CD4-positive, alpha-beta T cell treated with Interleukin-1 beta for 1 hour (primary cell): ENCODE results near the gene MAGEF1.

Experiments used
- DNase-seq, 2 donors: peaks; one replicate each; pipeline ENCODE4 v3.0.0-alpha.2; 2020 to 2022

The MAGEF1 gene, protein sequence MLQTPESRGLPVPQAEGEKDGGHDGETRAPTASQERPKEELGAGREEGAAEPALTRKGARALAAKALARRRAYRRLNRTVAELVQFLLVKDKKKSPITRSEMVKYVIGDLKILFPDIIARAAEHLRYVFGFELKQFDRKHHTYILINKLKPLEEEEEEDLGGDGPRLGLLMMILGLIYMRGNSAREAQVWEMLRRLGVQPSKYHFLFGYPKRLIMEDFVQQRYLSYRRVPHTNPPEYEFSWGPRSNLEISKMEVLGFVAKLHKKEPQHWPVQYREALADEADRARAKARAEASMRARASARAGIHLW

DNA sequence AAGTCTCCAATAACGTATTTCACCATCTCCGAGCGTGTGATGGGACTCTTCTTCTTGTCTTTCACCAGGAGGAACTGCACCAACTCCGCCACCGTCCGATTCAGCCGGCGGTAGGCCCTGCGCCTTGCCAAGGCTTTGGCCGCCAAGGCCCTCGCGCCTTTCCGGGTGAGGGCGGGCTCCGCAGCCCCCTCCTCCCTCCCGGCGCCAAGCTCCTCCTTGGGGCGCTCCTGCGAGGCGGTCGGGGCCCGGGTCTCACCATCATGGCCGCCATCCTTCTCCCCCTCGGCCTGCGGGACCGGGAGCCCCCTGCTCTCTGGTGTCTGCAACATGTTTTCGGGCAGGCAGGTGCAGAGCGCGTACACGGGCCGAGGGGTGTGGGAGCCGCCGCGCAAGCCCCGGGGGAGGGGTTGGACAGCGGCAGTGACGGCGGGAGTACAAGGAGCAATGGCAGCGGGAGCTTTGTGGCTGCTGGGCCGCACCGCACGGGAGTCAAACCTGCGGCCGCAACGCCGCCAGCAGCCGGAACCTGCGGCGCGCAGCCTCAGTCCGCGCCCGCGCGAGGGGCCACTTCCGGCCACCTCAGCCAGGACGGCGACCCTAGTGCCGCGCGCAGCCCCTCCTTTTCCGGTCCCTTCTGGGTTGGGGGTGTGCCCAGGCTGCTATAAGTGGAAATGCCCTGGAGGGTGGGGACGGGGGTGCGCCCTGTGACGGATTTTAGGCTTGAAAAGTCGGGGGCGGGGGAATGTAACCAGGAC, at the start of gene MAGEF1:
MAGEF1 (minus strand) TSS at position 572 of the 755 bp plus-strand sequence; CDS start at position 329, 243 bp downstream.
- DNase-seq = peak; percentile 67 to 70

DNA sequence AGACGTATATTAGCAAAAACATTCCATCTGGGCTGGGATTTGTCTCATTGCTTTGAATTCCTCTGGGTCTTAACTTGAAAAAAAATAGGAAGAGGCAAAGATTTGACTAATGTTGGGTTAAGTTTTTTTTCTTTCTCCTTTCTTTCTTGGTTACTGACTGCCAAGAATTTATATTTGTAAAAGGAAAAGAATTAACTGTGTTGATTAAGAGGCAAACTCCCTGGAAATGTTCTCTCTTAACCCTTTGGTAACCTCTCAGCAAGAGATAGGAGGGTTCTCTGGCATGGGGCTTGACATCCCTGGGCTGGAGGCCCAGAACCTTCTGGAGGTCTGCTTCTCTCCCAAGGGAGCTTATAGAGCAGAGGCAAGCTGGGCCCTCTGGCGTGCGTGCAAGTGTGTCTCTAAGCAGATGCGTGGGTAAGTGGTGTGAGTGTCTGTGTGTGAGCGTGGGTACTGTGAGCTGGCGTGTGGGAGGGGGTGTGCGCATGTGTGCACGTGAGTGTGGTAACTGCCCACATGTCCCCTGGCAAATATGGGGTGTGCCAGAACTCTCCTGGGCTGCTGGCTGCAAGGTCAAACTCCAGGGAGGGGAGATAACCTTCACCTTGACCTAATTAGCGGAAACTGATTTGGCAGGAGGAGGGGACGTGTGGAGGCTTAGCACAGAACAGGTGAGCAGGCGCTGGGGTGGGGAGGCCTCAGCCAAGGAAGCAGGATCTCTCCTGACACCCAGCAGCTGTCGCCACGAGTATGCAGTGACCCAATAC, 49.4 kb upstream of the MAGEF1 start:
- DNase-seq = no peak

DNA sequence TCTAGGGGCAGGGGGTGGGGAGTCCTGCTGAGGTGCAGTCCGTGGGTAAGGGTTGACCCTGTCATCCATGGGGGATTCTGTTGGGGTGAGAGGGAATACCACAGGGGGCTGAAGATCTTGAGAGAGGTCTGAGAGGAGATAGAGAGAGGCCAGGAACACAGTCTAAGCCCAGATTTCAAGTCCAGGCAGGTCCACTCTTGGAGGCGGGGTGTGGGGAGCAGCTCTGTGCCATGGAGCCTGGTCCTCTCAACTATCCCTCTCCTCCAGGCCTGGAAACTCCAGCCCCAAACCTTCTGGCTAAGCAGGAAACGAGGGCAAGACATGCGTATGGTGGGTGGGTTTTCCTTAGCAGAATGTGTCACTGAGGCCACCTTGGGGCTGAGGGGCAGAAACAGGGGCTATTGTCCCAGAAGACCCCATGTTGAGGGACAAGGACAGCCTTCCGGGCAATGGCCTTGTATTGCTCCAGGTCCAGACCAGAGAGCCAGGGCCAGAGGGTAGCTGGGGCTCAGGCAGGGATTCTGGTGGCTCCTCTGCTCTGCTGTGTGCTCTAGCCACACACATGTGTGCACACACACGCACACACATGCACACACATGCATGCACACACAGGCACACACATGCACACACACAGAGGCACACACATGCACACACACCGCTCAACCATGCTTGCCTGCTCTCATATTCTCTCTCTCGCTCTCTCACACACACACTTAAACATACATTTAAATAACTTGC, 48.6 kb upstream of the MAGEF1 start:
- DNase-seq = no peak

DNA sequence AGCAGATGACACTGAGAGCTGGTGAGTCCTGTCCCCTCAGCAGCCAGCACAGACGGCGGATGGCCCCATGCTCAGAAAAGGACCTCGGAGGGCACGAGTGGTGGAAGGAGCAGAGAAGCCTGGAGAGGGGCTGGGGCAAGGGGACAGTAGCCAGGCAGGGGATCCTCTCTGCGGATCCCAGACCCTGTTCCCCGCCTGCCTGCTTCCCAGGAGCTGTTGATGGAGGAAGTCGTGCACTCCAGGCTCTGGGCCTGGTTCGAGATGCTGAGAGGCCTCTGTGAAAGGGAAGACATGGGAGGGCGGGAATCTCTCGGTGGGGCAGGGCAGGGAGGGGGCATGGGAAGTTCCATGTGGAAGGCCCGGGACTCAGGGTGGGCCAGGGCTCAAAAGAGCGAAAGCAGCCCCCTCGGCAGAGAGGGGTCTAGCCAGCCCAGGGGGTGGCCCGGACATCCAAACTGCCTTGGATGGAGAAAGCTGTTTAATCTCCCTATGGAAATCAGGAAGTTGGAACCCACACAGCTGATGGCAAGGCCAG, 47.9 kb upstream of the MAGEF1 start:
- DNase-seq = no peak

DNA sequence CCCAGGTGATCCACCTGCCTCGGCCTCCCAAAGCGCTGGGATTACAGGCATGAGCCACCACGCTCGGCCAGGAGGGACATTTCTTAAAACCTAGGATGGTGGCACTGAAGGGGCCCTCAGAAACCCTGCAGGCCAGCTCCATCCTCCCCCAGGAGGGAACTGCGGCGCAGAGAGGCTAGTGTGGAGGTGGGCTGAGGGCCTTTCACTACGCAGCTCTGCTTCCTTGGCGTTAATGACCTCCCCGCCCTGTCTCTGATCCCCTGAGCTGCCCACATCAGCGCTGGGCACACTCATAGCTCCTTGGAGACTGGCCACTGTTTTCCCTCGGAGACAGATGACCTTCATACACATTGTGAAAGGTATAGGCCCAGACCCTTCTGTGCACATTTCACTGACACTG, 46.2 kb upstream of the MAGEF1 start:
- no peak for DNase-seq

DNA sequence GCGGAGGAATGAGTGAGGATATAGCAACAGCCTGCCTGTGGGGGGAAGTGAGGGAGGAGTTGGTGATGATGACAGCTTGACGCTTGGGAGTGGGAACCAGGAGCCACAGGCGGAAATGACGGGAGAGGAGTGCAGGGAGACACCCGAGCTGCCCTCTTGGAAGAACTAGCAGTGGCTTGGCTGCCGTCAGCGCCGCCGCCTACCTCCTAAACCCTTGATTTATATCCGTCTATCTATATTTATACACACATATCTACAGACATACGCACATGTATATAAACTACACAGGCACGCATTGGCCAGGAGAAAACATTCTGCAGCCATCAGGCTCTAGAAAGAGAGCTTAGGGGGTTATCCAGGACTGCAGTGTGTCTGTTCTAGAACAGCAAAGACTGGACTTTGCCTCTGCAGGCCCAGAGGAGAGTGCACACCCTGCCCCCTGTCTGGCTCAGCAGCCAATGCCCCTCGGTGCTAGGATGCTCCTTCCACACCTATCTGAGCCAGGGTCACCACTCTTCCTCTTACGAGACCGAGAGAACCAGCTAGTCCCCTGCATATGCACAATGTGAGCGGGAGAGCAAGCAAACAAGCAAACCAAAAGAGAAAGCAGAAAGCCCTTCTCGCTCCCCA, 45.3 kb upstream of the MAGEF1 start:
- no peak for DNase-seq

DNA sequence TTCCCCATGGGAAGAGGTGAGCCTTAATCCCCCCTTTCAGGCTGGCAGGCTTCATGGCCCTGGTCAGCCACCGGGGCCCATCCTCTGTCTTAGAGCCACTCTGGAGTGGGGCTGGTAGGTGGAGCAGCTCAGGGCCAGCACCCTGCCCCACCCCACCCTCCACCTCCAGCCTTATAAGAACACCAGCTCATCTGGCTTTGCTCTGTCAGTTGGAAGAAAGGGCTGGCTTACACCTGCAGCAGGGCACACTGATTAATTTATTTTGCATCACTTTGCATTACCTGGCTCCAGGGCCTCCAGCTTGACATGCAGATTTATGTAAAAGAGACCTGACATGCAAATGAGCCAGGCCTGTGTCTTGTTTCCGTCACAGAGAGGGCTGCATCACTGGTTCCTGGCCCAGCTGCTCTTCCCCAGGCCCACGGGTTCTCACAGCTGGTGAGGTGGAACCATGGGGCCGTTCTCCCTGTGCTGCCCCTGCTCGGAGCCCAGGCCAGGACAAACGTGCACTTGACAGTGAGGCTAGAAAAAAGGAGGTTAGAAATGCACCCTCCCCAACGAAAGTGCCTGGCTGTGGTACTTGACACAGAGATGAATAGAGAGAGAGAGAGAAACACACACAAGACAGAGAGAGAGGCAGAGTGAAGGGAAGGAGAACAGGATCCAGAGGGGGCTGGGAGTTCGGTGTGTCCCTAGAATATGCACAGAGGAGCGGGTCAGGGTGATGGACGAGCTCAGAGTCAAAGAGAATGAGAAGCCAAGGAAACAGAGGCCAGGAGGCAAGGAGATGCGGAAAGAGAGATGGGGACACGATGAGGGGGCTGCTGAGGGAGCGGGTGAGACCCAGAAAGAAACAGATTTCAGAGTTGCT, 44.5 kb upstream of the MAGEF1 start:
- no peak for DNase-seq

DNA sequence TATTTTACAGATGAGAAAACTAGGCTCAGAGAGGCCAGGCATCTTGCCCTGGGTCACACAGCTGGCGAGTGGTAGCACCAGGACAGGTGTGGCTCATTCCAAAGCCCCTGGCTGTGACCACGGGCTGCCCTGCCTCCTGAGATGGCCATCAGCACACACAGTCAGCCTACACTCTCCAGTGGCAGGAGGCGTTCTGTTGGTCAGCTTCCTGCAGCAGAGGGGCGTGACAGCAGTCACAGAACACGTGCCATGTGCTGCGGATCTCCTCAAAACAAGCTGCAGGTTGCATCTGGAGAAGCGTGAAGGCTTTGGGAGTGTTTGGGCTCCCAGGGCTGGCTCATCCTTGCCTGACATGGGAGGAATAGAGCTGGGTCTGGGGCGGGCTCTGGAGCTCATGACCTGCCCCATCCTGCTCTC, 43.5 kb upstream of the MAGEF1 start:
- no peak for DNase-seq

DNA sequence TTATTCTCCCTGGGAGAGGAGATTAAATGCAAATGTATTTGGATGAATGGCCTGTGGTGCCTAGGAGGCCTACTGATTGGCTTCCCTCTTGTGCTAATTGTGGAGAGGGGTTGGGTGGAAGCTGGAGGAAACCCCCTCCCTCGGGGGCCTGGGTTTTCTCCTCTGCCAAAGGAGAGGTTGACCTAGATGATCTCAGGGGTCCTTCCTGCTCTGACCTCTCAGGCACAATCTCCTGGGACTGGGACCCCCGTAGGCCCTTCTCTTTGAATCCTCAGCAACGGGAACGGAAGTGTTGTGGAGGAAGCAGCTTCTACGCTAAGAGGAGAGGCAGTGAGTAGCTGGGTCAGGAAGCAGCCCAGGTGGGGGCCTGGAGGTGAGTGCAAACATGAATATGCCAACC, 40.5 kb upstream of the MAGEF1 start:
- DNase-seq = no peak

DNA sequence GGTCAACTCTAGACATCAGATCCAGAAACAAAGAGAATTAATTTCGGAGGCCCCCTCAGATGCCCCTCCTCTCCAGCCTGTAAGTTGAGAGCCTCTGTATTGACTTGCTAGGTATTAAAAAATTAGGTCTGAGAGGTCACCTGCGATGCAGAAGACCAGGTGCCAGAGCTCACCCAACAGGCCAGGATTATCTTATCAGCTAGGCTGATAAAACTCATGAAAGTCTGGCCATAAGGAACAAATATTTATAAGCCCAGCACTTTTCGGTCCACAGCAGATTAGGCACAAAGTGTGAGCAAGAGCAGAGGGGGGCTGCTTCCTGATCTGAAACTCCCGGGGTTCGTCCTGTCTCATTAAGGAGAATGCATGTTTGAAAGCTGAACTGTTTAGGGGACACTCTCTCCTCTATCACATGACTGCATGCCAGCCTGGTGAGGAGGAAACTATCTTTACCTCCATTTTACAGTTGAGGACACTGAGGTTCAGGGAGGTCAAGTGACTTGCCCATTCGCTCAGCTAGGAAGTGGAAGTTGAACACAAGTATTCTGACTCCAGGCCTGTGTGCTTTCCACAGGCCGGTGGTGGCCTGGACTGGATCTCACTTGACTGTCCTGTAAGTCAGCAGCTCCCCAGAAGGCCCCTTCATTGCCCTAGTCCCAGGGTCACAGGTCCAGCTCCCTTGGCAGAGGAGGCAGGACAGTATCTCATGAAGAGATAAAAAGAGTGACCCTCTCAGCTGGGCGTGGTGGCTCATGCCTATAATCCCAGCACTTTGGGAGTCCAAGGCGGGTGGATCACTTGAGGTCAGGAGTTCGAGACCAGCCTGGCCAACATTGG, 39.6 kb upstream of the MAGEF1 start:
- DNase-seq = no peak

DNA sequence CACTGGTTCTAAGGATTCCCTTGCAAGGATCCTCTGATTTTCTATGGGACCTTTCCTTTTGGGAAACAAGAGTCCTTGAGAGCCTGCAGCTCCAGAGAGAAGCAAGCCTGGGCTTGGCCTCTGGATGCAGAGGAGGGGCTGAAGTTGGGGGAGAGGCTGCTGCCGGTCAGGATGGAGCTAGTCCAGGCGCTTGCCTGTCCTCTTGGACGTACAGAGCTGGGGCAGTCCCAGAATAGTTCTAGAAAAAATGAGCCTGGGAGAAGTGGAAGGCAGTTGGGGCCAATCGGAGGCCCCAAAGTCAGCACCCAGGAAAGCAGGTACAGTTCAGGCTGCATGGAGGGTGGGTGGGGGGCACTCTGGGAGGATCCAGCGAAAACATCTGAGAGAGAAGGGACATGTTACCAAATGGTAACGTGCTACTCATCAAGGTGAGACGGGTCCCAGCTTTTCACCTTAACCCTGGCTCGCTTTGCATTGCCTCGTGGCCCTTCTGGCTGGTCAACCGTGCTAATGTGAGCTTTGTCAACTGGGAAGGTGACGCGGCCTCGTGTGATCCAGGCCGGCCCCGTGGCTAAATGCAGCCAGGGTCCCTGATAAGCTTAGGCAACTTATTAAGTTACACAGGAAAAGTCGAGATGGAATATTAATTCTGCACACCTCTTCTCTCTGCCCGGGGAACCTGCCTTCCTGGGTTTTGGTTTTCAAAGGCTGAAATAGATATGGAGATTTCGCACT, 38.7 kb upstream of the MAGEF1 start:
- no peak for DNase-seq

DNA sequence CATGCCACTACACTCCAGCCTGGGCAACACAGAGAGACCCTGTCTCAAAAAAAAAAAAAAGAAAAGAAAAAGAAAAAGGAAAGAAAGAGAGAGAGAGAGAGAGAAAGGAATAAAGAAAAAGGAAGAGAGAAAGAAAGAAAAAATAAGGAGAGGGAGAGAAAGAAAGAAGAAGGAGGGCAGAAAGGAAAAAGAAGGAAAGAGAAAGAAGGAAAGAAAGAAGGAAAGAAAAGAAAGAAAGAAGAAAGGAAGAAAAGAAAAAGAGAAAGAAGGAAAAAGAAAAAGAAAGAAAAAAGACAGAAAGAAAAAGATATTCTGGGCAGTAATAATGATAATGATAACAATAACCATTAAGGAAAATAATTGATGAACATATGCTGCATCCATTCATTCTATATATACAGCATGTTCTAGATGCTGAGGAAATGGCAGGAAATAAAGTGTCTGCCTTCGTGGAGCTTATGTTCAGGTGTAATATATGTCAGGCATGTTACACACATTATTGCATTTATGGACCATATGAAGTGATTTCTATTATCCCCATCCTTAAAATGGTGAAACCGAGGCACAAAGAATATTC, 37.4 kb upstream of the MAGEF1 start:
- DNase-seq = no peak

DNA sequence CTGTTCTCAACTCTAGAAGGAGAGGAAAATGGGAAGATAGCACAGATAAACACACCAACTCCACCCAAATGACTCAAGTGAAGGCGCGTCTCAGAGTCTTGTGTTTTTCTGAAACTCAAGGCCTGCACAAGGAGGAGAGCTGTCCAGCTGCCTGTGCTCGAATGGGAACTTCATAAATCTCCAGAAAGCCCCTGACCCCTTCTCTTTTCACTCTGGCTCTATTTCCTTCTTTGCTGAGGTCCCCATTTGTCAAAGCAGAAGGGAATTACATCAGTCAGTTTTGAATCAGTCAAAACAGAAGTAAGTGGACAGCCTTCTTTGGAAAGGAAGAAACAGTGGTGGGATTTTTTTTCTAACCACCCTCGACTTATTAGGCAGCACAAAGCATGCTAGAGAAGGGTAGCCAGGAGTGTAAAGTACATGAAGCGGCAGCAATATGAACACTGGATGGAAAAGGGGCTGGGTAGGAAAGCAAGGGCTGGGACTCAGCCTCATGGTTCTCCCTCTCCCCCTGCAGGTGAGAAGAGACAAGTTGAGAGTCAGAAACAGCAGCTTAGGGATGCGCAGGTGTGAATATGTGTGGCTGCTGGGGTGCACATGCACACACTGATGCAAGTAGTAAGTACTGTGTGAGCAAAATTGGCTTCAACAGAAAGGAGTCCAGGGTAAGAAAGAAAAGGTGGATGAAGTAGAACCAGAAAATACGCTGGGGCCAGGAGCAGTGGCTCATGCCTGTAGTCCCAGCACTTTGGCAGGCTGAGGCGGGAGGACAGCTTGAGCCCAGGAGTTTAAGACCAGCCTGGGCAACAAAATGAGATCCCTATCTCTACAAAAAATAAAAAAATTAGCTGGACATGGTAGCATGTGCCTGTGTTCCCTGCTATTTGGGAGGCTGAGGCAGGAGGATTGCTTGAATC, 36.6 kb upstream of the MAGEF1 start:
- peak; percentile 1 to 23 for DNase-seq

DNA sequence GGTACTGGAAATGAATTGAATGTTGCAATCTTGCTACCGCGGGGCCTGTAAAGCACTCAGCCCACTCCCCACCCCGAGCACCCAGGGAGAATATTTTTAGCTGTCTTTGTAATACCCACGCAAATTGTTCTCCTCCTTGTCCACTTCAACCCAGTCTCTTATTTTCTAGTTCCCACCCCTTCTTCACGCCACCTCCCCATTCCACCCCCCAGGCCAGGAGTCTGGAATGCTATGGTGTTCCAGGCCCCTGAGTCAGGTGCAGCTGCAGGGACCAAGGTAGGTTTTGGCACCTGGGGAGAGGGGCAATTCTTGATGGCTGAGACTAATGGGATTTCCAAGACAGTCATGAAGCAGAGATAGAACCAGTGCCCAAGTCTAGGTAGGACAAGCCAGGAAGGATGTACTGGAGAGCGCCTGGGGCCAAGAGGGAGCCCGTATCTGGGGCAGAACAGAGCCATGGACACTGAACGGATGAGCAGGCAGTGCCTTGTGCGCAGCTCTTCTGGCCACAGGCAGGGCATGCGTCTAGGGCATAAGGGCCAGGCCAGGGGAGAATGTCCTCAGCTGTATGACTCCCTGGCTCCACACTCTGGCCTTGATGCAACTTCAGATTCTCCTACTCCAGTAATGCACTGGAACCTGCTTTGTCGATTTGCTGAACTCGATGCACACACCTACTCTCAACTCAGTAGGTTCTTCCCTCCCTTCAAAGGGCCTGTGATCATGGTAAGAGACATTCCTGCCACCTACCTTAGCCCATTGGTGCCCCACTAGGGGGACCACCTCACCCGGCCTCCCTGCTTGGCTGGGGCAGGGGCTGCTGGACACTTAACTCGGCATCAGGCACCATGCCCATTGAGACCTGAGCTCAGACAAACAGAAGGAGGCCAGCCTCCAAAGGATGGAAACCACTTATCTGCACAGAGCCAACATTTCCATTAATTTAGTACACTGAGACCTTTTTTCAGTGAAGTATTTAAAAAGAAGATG, 34.6 kb upstream of the MAGEF1 start:
- DNase-seq = no peak

DNA sequence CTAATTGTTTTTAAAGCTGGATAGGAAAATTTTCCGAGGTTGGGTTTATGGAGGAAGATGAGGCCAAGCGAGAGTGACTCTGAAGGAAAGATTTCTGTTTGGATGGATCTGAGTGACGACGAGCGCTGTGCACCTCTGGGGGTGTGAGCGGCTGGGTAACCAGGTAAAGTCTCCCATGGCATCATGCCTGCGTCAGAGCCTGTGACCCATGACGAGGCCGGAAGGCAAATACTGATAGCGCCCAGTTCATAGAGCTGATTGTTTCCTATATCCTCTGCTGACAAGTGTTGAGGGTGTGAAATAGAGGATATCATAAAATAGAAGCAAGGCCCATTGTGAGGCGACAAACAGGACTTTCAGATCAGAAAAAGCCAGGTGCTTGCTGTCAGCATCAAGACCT, 33.7 kb upstream of the MAGEF1 start:
- DNase-seq = no peak

DNA sequence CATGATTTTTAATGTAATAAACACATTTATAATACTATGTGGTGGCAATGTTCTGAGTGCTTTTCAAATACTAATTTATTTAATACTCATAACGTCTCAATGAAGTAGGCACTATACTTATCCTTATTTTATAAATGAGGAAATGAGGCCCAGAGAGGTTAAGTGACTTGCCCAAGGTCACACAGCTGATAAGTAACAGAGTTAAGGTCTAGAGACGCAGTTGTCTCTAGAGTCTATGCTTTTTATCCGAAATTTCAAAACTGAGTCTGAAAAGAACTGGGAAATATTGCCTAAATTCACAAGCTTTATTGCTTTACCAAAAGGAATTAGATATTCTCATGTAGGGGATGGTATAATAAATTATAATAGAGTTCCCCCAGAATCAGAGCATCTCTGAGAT, 31.4 kb upstream of the MAGEF1 start:
- no peak for DNase-seq

DNA sequence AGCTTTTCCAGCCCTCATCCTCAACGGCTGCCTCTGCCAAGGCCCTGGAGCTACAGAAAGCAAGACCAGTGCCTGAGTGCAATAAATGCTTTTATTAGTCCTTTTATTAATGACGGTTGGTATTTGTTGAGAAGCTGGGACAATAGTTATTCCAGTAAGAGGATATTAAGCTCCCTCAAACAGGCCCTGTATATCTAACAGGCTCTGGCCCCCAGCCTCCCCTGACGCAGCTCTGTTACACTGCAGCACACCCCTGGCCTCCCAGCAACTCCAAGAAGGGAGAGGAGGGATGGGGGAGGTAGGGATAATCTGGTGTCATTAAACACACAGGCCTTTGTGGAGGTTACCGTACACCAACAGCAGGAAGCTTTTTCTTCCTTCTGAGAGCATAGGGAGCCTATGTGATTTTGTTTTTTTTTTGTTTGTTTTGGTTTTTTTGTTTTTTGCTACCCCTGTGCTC, 30.8 kb upstream of the MAGEF1 start:
- DNase-seq = no peak
